ENCODE measurements around the gene ZBTB7A.

ZBTB7A gene

DNA sequence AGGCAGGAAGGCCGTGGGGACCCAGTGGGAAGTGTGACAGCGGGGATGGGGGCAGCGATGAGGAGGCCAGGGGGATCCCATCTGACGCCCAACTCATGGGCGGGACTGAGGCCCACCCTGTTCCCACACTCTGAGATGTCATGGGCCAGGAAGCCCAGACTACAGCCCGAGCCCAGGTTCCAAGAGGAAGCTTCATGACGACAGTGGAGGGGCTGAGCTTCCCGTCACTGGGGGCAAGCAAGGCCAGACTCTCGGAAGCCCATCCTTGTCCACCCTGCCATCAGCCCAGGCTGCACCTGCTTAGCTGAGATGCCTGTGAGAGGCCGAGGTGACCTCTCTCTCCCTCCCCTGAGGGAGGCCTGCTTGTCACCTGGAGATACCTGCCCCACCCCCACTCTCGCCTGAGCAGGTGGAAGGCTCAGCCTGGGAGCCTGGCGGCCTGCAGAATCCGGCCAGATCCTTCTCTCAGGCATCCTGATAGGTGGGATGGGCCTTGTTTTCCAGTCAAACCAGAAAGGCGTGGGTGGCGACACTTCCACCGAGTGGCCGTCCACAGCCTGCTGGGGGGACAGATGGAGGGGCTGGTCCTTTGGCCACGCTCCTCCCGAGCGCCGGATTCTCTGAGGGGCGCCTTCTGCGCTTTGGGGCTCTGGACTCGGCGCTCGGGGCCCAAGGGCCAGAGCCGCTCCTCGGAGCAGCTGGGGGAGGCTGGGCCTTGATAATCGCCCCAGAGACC is 4.8 kb downstream of the ZBTB7A start:
- peaks cover 12% of the 10 kb centered on the region for H3K4me1 ChIP-seq (ENCODE audit: low read depth, poor library complexity, severe bottlenecking)
- TF ChIP-seq, protein P1, sequence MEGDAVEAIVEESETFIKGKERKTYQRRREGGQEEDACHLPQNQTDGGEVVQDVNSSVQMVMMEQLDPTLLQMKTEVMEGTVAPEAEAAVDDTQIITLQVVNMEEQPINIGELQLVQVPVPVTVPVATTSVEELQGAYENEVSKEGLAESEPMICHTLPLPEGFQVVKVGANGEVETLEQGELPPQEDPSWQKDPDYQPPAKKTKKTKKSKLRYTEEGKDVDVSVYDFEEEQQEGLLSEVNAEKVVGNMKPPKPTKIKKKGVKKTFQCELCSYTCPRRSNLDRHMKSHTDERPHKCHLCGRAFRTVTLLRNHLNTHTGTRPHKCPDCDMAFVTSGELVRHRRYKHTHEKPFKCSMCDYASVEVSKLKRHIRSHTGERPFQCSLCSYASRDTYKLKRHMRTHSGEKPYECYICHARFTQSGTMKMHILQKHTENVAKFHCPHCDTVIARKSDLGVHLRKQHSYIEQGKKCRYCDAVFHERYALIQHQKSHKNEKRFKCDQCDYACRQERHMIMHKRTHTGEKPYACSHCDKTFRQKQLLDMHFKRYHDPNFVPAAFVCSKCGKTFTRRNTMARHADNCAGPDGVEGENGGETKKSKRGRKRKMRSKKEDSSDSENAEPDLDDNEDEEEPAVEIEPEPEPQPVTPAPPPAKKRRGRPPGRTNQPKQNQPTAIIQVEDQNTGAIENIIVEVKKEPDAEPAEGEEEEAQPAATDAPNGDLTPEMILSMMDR (conservative IDR thresholded peaks at IDR 0.05; ENCODE audit: low read depth, low read length): no peak

DNA sequence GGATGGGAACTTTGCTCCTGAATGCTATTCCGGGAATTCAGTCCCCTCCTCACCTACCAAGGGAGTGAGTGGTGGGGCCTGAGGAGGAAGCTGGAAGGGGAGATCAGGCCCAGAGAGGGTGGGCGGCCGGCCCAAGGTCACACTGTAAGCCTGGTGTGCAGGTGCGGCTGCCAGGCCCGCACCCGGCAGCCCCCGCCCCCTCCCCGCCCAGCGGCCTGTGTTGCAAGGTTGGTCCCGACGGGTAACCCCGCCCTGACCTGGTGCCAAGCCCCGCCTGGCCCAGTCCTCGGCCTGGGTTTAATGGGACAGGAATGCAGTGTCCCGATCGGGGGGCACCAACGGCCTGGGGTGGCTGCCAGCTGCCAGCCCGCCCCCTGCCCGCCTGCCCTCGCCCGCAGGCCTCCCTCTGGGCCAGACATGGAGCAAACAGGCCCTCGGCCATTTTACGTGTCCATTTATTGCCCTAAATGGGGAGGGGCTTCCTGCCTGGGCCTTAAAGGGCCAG is 5.5 kb downstream of the ZBTB7A start:
- H3K27ac ChIP-seq: no peak overlapping the region

More for the DNA sequence above, 4.8 kb downstream of the ZBTB7A start:
- H3K9ac ChIP-seq: no peak overlapping the region
- H3K27ac ChIP-seq: no peak overlapping the region
- H3K4me2 ChIP-seq: no peak overlapping the region
- H2AFZ ChIP-seq (ENCODE audit: low read depth): no peak overlapping the region
- peaks cover 80% of the 10 kb centered on the region for H3K79me2 ChIP-seq (ENCODE audit: insufficient read depth, low read depth)
- H4K20me1 ChIP-seq (ENCODE audit: insufficient read depth): peaks cover 25% of the 10 kb centered on the region; the same call in 1 of the 2 replicates
- H3K27me3 ChIP-seq (ENCODE audit: insufficient read depth, low read depth): no peaks in the 10 kb centered on the region
- H3K4me3 ChIP-seq (IDR thresholded peaks at IDR 0.05; ENCODE audit: insufficient read depth, low read depth, low read length): no peak overlapping the region
- no peaks in the 10 kb centered on the region for H3K36me3 ChIP-seq (ENCODE audit: insufficient read depth)

DNA sequence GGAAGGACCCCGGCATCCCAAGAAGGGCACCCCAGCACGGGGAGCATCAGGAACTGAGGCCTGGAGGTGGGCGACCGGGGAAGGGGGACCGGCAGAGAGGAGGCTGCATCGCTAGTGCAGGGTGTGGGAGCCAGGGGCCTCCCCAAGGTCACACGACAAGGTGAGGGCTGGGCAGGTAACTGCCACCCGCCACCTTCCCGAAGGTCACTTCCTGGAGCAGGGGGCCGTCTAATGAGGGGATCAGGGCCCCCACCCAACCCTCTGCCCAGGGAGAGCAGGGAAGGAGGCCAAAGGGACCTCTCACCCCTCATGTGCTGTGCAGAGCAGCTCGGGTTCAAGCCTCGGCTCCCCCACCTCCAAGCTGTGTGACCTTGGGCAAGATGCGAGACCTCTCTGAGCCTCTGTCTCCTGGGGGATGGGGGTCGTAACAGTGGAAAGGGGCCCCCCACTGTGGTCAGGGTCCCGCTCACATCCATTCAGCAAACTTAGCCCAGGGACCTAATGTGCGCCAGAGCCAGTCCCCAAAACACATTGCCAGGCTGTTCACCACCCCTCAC is 6.0 kb downstream of the ZBTB7A start:
- Histone ChIP-seq H3K36me3 (ENCODE audit: insufficient read depth) (no peaks in the 10 kb centered on the region), H3K4me3 (IDR thresholded peaks at IDR 0.05; ENCODE audit: insufficient read depth, low read depth, low read length) (no peak overlapping the region), H4K20me1 (ENCODE audit: insufficient read depth) (peaks cover 25% of the 10 kb centered on the region; the same call in 1 of the 2 replicates), H2AFZ (ENCODE audit: low read depth) (no peak overlapping the region), H3K27me3 (ENCODE audit: insufficient read depth, low read depth) (no peaks in the 10 kb centered on the region), H3K9ac (no peak overlapping the region), H3K4me1 (ENCODE audit: low read depth, poor library complexity, severe bottlenecking) (peaks cover 12% of the 10 kb centered on the region), H3K27ac (no peak overlapping the region), H3K4me2 (no peak overlapping the region), H3K79me2 (ENCODE audit: insufficient read depth, low read depth) (peaks cover 90% of the 10 kb centered on the region)
- TF ChIP-seq, protein P1 (conservative IDR thresholded peaks at IDR 0.05; ENCODE audit: low read depth, low read length): no peak

More for the DNA sequence above, 5.5 kb downstream of the ZBTB7A start:
- no peak overlapping the region for H3K9ac ChIP-seq
- H3K79me2 ChIP-seq (ENCODE audit: insufficient read depth, low read depth): peaks cover 85% of the 10 kb centered on the region
- H3K4me3 ChIP-seq (IDR thresholded peaks at IDR 0.05; ENCODE audit: insufficient read depth, low read depth, low read length): no peak overlapping the region
- no peaks in the 10 kb centered on the region for H3K36me3 ChIP-seq (ENCODE audit: insufficient read depth)
- H2AFZ ChIP-seq (ENCODE audit: low read depth): no peak overlapping the region
- TF ChIP-seq, protein P1 (conservative IDR thresholded peaks at IDR 0.05; ENCODE audit: low read depth, low read length): no peak
- no peaks in the 10 kb centered on the region for H3K27me3 ChIP-seq (ENCODE audit: insufficient read depth, low read depth)
- peaks cover 12% of the 10 kb centered on the region for H3K4me1 ChIP-seq (ENCODE audit: low read depth, poor library complexity, severe bottlenecking)
- peaks cover 25% of the 10 kb centered on the region; the same call in 1 of the 2 replicates for H4K20me1 ChIP-seq (ENCODE audit: insufficient read depth)
- H3K4me2 ChIP-seq: no peak overlapping the region

DNA sequence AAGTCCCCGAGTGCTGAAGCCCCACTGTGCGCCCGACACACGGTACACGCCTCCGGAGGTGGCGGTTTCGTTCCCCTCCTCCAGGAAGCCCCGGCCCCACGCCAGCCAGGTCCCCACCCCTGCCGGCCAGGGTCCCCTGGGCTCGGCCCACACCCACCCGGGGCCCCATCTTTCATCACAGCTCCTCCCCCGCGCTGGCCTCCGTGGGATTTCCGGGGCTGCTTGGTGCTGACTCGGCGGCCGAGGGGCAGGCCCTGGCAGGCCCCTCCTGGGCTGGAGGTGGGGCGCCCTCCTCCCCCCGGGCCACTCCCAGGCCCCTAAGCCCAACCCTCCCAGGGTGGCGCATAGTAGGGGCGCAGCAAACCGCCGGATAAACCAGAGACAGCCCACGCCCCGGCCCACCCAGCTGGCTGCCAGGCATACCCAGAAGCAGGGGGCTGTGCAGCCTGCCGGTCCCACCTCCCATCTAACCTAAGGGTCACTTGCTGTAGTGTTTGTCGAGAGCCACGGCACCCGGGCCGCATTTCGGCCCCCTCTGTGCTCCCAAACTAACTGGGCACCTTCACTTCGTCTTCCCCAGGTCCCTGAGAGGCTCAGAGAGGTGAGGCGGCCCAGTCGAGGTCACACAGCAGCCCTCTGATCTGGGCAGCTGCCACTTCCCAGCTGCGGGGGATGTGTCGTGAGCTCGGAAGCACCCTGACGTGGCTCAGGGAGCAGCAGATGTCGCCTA is 6.6 kb downstream of the ZBTB7A start:
- Histone ChIP-seq H3K36me3 (ENCODE audit: insufficient read depth) (no peaks in the 10 kb centered on the region), H3K9ac (no peak overlapping the region), H4K20me1 (ENCODE audit: insufficient read depth) (peaks cover 25% of the 10 kb centered on the region; the same call in 1 of the 2 replicates), H3K27ac (no peak overlapping the region), H3K79me2 (ENCODE audit: insufficient read depth, low read depth) (peaks cover 95% of the 10 kb centered on the region), H3K4me3 (IDR thresholded peaks at IDR 0.05; ENCODE audit: insufficient read depth, low read depth, low read length) (no peak overlapping the region), H3K27me3 (ENCODE audit: insufficient read depth, low read depth) (no peaks in the 10 kb centered on the region), H2AFZ (ENCODE audit: low read depth) (no peak overlapping the region), H3K4me1 (ENCODE audit: low read depth, poor library complexity, severe bottlenecking) (peaks cover 12% of the 10 kb centered on the region), H3K4me2 (no peak overlapping the region)
- TF ChIP-seq, protein P1 (conservative IDR thresholded peaks at IDR 0.05; ENCODE audit: low read depth, low read length): no peak

Measured in KMS-11 (cell line).